GM12892 (cell line): ENCODE data around the gene SPDYE16.
"Not testable (repeated sequence)": the region's sequence is repeated elsewhere in the genome, so short reads cannot be mapped to it uniquely, and the experiment has no call there.

Experiments
- POLR2A ChIP-seq: IDR thresholded peaks from 2 replicates; pipeline ENCODE4 v1.6.1; 2011; ENCODE audit warnings: low read depth, low read length, control low read depth
- POLR2AphosphoS5 ChIP-seq: IDR thresholded peaks from 2 replicates; pipeline ENCODE4 v1.6.1; 2011; ENCODE audit warnings: low read depth, low read length, control low read depth

- TF ChIP-seq POLR2A, POLR2AphosphoS5: not testable (repeated sequence)
Observed at GRCh38 chr7:76572296-76572695, 29.2 kb upstream of the SPDYE16 start.
